ENCODE results near the gene CLDN6.
A peak's percentile ranks its signal among the peaks of the same experiment; 100 is the strongest.

The CLDN6 gene

GRCh38 chr16:3047387-3047720 is 29.4 kb upstream of the CLDN6 start:
- Histone ChIP-seq H3K79me2 (ENCODE audit: low read length) (no peaks in the 10 kb centered on the region), H3K36me3 (replicated peaks; ENCODE audit: low read depth, low read length) (no peaks in the 10 kb centered on the region), H3K27ac (ENCODE audit: low read length) (no peak overlapping the region), H4K20me1 (ENCODE audit: insufficient read depth, low read length) (no peaks in the 10 kb centered on the region), H3K4me2 (ENCODE audit: low read length) (no peak overlapping the region), H3K4me3 (ENCODE audit: low read length) (no peak overlapping the region), H3K27me3 (ENCODE audit: low read depth, low read length) (no peaks in the 10 kb centered on the region), H2AFZ (ENCODE audit: low read depth, low read length) (no peak overlapping the region), H3K9me3 (ENCODE audit: insufficient read depth, low read length) (no peaks in the 10 kb centered on the region), H3K4me1 (ENCODE audit: low read length) (0 out of 2 replicates have a peak, but pooled peaks cover 4% of the 10 kb centered on the region), H3K9ac (ENCODE audit: low read length) (no peak overlapping the region)
- TF ChIP-seq EZH2phosphoT487 (IDR thresholded peaks at IDR 0.05; ENCODE audit: low read depth): no peak
- no peak for TF ChIP-seq CTCF (IDR thresholded peaks at IDR 0.05; ENCODE audit: low read depth, low read length)

GRCh38 chr16:3046641-3047386 is 28.8 kb upstream of the CLDN6 start:
- no peaks in the 10 kb centered on the region for H3K27me3 ChIP-seq (ENCODE audit: low read depth, low read length)
- no peak for TF ChIP-seq CTCF (IDR thresholded peaks at IDR 0.05; ENCODE audit: low read depth, low read length)
- H3K4me3 ChIP-seq (ENCODE audit: low read length): peak overlapping the region; percentile 86
- H3K36me3 ChIP-seq (replicated peaks; ENCODE audit: low read depth, low read length): no peaks in the 10 kb centered on the region
- peak overlapping the region; percentile 85; the same call in 1 of the 2 replicates for H3K9ac ChIP-seq (ENCODE audit: low read length)
- H3K9me3 ChIP-seq (ENCODE audit: insufficient read depth, low read length): no peaks in the 10 kb centered on the region
- H3K4me1 ChIP-seq (ENCODE audit: low read length): 0 out of 2 replicates have a peak, but pooled peaks cover 4% of the 10 kb centered on the region
- H4K20me1 ChIP-seq (ENCODE audit: insufficient read depth, low read length): no peaks in the 10 kb centered on the region
- no peaks in the 10 kb centered on the region for H3K79me2 ChIP-seq (ENCODE audit: low read length)
- H2AFZ ChIP-seq (ENCODE audit: low read depth, low read length): no peak overlapping the region
- H3K4me2 ChIP-seq (ENCODE audit: low read length): peak overlapping the region; percentile 85
- no peak overlapping the region for H3K27ac ChIP-seq (ENCODE audit: low read length)

DNA sequence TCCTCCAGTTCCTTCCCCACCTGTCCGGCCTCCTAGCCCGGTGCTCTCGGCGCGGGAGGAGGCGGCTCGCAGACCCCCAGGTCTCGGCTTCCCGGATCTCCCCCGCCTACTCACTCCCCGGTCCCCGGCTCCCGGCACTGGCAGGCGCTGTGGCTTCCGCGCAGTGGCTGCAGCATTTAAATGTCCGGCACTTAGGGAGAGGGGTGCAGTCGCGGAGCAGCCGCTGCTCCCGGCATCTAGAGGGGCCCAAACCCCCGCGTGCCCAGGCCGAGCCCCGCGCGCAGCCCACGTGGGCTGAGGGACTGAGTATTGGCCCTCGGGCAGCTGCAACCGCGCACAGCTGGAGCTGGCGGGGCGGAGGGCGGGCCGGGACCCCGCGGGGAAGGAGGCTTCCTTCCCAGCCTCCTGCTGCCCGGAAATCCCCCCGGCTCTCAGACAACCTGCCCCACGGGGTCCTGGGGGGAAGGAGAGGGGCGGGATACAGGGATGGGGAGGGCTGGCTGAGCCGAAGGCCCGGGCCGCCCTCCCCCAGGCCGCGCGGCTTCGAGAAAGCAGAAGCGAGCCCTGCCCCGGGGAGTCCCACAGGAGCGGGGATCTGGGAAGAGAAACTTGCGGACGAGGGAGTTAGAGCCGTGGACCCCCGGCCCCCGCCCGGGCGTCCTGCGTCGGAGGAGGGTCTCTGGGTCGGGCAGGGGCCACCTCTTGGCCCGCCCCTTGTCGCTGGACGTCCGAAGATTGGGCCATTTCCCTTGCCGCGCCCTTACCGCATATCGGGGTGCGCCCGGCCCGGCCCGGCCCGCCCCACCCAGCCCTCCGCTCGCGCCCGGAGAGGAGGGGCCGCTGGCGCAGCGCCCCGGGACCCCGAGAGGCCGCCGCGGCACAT is 28.0 kb upstream of the CLDN6 start, which contains the start of gene MMP25:
Gene MMP25, plus strand, starts transcription at position 804 of the 883 bp plus-strand sequence. CDS start 357 bp downstream, outside the sequence.
- H3K27ac ChIP-seq (ENCODE audit: low read length): peak within 1 kb of the TSS; percentile 36; the same call in 1 of the 2 replicates
- TF ChIP-seq EZH2phosphoT487 (IDR thresholded peaks at IDR 0.05; ENCODE audit: low read depth) (no peak), CTCF (IDR thresholded peaks at IDR 0.05; ENCODE audit: low read depth, low read length) (no peak)

GRCh38 chr16:3044708-3045107 is 26.7 kb upstream of the CLDN6 start:
- no peak for TF ChIP-seq CTCF (IDR thresholded peaks at IDR 0.05; ENCODE audit: low read depth, low read length)
- TF ChIP-seq EZH2phosphoT487 (IDR thresholded peaks at IDR 0.05; ENCODE audit: low read depth): no peak
- Histone ChIP-seq H3K4me2 (ENCODE audit: low read length) (peak overlapping the region; percentile 85), H3K9ac (ENCODE audit: low read length) (no peak overlapping the region), H3K4me3 (ENCODE audit: low read length) (peak overlapping the region; percentile 86), H3K36me3 (replicated peaks; ENCODE audit: low read depth, low read length) (no peaks in the 10 kb centered on the region), H3K27me3 (ENCODE audit: low read depth, low read length) (no peaks in the 10 kb centered on the region), H3K27ac (ENCODE audit: low read length) (no peak overlapping the region), H2AFZ (ENCODE audit: low read depth, low read length) (no peak overlapping the region), H3K9me3 (ENCODE audit: insufficient read depth, low read length) (no peaks in the 10 kb centered on the region), H3K79me2 (ENCODE audit: low read length) (no peaks in the 10 kb centered on the region), H4K20me1 (ENCODE audit: insufficient read depth, low read length) (no peaks in the 10 kb centered on the region), H3K4me1 (ENCODE audit: low read length) (0 out of 2 replicates have a peak, but pooled peaks cover 4% of the 10 kb centered on the region)

More for the DNA sequence above, 28.0 kb upstream of the CLDN6 start, which contains the start of gene MMP25:
- Histone ChIP-seq H3K4me3 (ENCODE audit: low read length) (peak within 1 kb of the TSS; percentile 86), H3K27me3 (ENCODE audit: low read depth, low read length) (no peaks in the 10 kb centered on the region), H2AFZ (ENCODE audit: low read depth, low read length) (peak within 1 kb of the TSS; percentile 67), H3K9ac (ENCODE audit: low read length) (peak within 1 kb of the TSS; percentile 85), H3K36me3 (replicated peaks; ENCODE audit: low read depth, low read length) (no peaks in the 10 kb centered on the region), H3K79me2 (ENCODE audit: low read length) (no peaks in the 10 kb centered on the region), H4K20me1 (ENCODE audit: insufficient read depth, low read length) (no peaks in the 10 kb centered on the region), H3K9me3 (ENCODE audit: insufficient read depth, low read length) (no peaks in the 10 kb centered on the region), H3K4me1 (ENCODE audit: low read length) (0 out of 2 replicates have a peak, but pooled peaks cover 4% of the 10 kb centered on the region), H3K4me2 (ENCODE audit: low read length) (peak within 1 kb of the TSS; percentile 85)

All from OCI-LY3 (cell line).